Measurements from ENCODE around the gene TOR1AIP1. TPM values are rescaled to one million over a fixed set of nuclear protein-coding genes. Genes with fewer than 3 reads are reported as not detected.
"Not testable (repeated sequence)": the region's sequence is repeated elsewhere in the genome, so short reads cannot be mapped to it uniquely, and the experiment has no call there.

Gene TOR1AIP1
- total RNA-seq, 1 experiment from 2014 or later: 17.3 TPM

DNA sequence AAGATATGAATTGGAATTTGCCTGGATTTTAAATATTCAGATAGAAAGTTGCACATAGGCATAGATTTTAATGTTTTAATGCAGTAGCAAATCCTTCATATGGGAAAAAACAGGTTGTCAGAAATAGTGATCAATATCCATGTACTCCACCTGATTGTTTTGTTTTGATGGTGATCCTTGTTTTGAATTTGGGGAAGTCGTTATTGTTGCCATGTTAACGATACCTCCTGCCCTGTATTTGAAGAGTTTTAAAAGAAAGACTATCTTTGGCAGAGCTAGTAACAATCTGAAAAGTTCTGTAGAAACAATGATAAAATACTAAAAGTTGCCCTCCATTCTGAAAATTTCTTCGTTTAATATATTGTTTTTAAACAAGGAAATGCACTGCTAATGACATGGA is 73.6 kb downstream of the TOR1AIP1 start:
- no peaks in the 10 kb centered on the region for H3K9me3 Mint-ChIP-seq
- TF ChIP-seq ZNF396 (CRISPR knock-in tag; IDR thresholded peaks at IDR 0.05; ENCODE audit: borderline replicate concordance) (no peak), ESRRA (CRISPR knock-in tag; IDR thresholded peaks at IDR 0.05; ENCODE audit: borderline replicate concordance) (no peak), FOXJ3 (CRISPR knock-in tag; IDR thresholded peaks at IDR 0.05; ENCODE audit: borderline replicate concordance) (no peak), ZBTB21 (CRISPR knock-in tag; IDR thresholded peaks at IDR 0.05; ENCODE audit: borderline replicate concordance) (no peak), SOX15 (CRISPR knock-in tag; IDR thresholded peaks at IDR 0.05) (no peak), ZNF232 (CRISPR knock-in tag; IDR thresholded peaks at IDR 0.05) (no peak), SMAD3 (CRISPR knock-in tag; IDR thresholded peaks at IDR 0.05; ENCODE audit: borderline replicate concordance) (no peak), RELA (CRISPR knock-in tag; IDR thresholded peaks at IDR 0.05; ENCODE audit: borderline replicate concordance) (no peak), ZNF121 (CRISPR knock-in tag; IDR thresholded peaks at IDR 0.05) (no peak), ZNF671 (CRISPR knock-in tag; IDR thresholded peaks at IDR 0.05) (no peak), CREM (CRISPR knock-in tag; IDR thresholded peaks at IDR 0.05) (no peak)
- TF ChIP-seq, protein P1, sequence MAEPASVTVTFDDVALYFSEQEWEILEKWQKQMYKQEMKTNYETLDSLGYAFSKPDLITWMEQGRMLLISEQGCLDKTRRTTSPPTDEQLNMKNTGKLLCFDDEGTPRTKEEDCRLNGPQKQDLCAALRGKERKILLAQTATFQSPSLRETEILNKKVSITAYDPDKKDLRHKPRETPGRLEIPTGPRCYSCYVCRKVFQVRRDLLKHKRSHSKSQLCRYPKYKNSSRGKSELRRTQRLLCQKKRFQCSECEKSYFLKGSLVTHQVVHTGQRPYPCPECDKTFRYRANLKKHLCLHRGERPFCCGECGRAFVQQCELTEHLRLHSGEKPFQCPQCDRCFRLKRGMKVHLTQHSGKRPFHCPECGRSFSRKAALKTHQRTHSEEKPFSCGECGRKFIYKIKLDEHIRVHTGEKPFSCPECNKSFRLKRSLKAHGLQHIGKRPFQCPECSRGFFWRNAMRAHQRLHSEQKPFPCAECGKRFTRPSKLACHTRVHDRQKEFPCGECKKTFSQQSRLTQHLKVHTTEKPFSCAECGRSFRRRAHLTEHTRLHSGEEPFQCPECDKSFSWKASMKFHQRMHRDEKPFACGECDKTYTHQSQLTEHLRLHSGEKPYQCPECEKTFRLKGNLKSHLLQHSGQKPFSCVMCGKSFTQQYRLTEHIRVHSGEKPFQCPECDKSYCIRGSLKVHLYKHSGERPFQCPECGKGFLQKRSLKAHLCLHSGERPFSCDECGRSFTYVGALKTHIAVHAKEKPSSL (CRISPR knock-in tag; conservative IDR thresholded peaks at IDR 0.05): no peak
- TF ChIP-seq, protein P2, sequence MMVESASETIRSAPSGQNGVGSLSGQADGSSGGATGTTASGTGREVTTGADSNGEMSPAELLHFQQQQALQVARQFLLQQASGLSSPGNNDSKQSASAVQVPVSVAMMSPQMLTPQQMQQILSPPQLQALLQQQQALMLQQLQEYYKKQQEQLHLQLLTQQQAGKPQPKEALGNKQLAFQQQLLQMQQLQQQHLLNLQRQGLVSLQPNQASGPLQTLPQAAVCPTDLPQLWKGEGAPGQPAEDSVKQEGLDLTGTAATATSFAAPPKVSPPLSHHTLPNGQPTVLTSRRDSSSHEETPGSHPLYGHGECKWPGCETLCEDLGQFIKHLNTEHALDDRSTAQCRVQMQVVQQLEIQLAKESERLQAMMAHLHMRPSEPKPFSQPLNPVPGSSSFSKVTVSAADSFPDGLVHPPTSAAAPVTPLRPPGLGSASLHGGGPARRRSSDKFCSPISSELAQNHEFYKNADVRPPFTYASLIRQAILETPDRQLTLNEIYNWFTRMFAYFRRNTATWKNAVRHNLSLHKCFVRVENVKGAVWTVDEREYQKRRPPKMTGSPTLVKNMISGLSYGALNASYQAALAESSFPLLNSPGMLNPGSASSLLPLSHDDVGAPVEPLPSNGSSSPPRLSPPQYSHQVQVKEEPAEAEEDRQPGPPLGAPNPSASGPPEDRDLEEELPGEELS (CRISPR knock-in tag; IDR thresholded peaks at IDR 0.05): no peak
- no peaks in the 10 kb centered on the region for H3K27me3 Mint-ChIP-seq (ENCODE audit: low read depth)
- ATAC-seq: no peak
- DNase-seq (ENCODE audit: low spot score): no peak
- H3K4me3 Mint-ChIP-seq: peak overlapping the region; percentile 85
- H3K4me1 Mint-ChIP-seq: peaks cover 24% of the 10 kb centered on the region
- CTCF ChIA-PET: no interaction called here
- H3K36me3 Mint-ChIP-seq: no peaks in the 10 kb centered on the region
- H3K27ac Mint-ChIP-seq: peak overlapping the region; percentile 95
- POLR2A ChIA-PET: interaction anchor here (0.6 kb wide), 1 partner anchor 115 kb away, joined by 7 read pairs; no protein-coding TSS in a partner anchor

DNA sequence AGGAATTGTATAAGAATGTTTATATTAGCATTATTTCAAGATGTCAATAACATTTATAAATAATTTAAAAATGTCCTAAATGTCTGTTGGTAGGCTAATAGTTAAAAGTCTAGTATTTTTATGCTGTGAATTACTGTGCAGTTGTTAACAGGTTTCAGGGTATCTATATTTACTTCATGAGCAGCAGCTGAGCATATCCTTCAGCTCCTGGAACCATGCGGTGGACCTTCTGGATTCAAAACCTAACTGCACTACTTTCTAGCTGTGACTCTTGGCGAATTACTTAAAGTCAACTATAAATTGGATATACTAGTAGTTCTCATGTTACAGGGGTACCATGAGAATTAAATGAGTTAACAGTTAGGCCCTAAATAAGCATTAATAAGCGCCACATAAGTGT is 76.3 kb downstream of the TOR1AIP1 start:
- TF ChIP-seq, protein P3, sequence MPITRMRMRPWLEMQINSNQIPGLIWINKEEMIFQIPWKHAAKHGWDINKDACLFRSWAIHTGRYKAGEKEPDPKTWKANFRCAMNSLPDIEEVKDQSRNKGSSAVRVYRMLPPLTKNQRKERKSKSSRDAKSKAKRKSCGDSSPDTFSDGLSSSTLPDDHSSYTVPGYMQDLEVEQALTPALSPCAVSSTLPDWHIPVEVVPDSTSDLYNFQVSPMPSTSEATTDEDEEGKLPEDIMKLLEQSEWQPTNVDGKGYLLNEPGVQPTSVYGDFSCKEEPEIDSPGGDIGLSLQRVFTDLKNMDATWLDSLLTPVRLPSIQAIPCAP (CRISPR knock-in tag; IDR thresholded peaks at IDR 0.05): no peak
- TF ChIP-seq ZNF671 (CRISPR knock-in tag; IDR thresholded peaks at IDR 0.05) (no peak), MYBL2 (CRISPR knock-in tag; IDR thresholded peaks at IDR 0.05) (no peak), ATF1 (CRISPR knock-in tag; IDR thresholded peaks at IDR 0.05) (no peak), TCF7 (CRISPR knock-in tag; IDR thresholded peaks at IDR 0.05; ENCODE audit: low read depth) (no peak), MXD4 (CRISPR knock-in tag; IDR thresholded peaks at IDR 0.05; ENCODE audit: borderline replicate concordance) (no peak)
- TF ChIP-seq, protein P4, sequence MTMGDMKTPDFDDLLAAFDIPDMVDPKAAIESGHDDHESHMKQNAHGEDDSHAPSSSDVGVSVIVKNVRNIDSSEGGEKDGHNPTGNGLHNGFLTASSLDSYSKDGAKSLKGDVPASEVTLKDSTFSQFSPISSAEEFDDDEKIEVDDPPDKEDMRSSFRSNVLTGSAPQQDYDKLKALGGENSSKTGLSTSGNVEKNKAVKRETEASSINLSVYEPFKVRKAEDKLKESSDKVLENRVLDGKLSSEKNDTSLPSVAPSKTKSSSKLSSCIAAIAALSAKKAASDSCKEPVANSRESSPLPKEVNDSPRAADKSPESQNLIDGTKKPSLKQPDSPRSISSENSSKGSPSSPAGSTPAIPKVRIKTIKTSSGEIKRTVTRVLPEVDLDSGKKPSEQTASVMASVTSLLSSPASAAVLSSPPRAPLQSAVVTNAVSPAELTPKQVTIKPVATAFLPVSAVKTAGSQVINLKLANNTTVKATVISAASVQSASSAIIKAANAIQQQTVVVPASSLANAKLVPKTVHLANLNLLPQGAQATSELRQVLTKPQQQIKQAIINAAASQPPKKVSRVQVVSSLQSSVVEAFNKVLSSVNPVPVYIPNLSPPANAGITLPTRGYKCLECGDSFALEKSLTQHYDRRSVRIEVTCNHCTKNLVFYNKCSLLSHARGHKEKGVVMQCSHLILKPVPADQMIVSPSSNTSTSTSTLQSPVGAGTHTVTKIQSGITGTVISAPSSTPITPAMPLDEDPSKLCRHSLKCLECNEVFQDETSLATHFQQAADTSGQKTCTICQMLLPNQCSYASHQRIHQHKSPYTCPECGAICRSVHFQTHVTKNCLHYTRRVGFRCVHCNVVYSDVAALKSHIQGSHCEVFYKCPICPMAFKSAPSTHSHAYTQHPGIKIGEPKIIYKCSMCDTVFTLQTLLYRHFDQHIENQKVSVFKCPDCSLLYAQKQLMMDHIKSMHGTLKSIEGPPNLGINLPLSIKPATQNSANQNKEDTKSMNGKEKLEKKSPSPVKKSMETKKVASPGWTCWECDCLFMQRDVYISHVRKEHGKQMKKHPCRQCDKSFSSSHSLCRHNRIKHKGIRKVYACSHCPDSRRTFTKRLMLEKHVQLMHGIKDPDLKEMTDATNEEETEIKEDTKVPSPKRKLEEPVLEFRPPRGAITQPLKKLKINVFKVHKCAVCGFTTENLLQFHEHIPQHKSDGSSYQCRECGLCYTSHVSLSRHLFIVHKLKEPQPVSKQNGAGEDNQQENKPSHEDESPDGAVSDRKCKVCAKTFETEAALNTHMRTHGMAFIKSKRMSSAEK (CRISPR knock-in tag; IDR thresholded peaks at IDR 0.05; ENCODE audit: borderline replicate concordance): no peak
- TF ChIP-seq, protein P5, sequence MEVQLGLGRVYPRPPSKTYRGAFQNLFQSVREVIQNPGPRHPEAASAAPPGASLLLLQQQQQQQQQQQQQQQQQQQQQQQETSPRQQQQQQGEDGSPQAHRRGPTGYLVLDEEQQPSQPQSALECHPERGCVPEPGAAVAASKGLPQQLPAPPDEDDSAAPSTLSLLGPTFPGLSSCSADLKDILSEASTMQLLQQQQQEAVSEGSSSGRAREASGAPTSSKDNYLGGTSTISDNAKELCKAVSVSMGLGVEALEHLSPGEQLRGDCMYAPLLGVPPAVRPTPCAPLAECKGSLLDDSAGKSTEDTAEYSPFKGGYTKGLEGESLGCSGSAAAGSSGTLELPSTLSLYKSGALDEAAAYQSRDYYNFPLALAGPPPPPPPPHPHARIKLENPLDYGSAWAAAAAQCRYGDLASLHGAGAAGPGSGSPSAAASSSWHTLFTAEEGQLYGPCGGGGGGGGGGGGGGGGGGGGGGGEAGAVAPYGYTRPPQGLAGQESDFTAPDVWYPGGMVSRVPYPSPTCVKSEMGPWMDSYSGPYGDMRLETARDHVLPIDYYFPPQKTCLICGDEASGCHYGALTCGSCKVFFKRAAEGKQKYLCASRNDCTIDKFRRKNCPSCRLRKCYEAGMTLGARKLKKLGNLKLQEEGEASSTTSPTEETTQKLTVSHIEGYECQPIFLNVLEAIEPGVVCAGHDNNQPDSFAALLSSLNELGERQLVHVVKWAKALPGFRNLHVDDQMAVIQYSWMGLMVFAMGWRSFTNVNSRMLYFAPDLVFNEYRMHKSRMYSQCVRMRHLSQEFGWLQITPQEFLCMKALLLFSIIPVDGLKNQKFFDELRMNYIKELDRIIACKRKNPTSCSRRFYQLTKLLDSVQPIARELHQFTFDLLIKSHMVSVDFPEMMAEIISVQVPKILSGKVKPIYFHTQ (CRISPR knock-in tag; IDR thresholded peaks at IDR 0.05): no peak

DNA sequence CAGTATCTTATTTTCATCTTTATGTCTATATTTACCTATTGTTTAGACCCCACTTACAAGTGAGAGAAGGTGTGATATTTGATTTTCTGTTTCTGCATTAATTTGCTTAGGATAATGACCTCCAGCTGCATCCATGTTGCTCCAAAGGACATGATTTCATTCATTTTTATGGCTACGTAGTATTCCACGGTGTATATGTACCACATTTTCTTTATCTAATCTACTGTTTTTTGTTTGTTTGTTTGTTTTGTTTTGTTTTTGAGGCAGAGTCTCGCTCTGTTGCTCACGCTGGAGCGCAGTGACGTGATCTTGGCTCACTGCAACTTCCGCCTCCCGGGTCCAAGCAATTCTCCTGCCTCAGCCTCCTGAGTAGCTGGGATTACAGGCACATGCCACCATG is 80.1 kb downstream of the TOR1AIP1 start:
- H3K36me3 Mint-ChIP-seq; ATAC-seq; POLR2A ChIA-PET; H3K27ac Mint-ChIP-seq; CTCF ChIA-PET; DNase-seq (ENCODE audit: low spot score); H3K27me3 Mint-ChIP-seq (ENCODE audit: low read depth); H3K9me3 Mint-ChIP-seq; H3K4me3 Mint-ChIP-seq: not testable (repeated sequence)
- H3K4me1 Mint-ChIP-seq: peaks cover 26% of the 10 kb centered on the region

More for the DNA sequence above, 76.3 kb downstream of the TOR1AIP1 start:
- H3K36me3 Mint-ChIP-seq: peaks cover 3% of the 10 kb centered on the region; the same call in 1 of the 2 replicates
- H3K9me3 Mint-ChIP-seq: no peaks in the 10 kb centered on the region
- no peak overlapping the region for H3K27ac Mint-ChIP-seq
- H3K4me3 Mint-ChIP-seq: no peak overlapping the region
- DNase-seq (ENCODE audit: low spot score) (no peak), ATAC-seq (no peak)
- H3K27me3 Mint-ChIP-seq (ENCODE audit: low read depth): no peaks in the 10 kb centered on the region
- CTCF ChIA-PET: no interaction called here
- POLR2A ChIA-PET: no interaction called here
- peaks cover 26% of the 10 kb centered on the region for H3K4me1 Mint-ChIP-seq

Measured in WTC11 (cell line).